GM04504 (cell line): ENCODE measurements around the gene ZNF787.
A peak's percentile ranks its signal among the peaks of the same experiment; 100 is the strongest.

Source experiments
- DNase-seq: peaks from one replicate; pipeline ENCODE4 v3.0.0-alpha.2; 2012; ENCODE audit warnings: low read depth

ZNF787 gene

DNA sequence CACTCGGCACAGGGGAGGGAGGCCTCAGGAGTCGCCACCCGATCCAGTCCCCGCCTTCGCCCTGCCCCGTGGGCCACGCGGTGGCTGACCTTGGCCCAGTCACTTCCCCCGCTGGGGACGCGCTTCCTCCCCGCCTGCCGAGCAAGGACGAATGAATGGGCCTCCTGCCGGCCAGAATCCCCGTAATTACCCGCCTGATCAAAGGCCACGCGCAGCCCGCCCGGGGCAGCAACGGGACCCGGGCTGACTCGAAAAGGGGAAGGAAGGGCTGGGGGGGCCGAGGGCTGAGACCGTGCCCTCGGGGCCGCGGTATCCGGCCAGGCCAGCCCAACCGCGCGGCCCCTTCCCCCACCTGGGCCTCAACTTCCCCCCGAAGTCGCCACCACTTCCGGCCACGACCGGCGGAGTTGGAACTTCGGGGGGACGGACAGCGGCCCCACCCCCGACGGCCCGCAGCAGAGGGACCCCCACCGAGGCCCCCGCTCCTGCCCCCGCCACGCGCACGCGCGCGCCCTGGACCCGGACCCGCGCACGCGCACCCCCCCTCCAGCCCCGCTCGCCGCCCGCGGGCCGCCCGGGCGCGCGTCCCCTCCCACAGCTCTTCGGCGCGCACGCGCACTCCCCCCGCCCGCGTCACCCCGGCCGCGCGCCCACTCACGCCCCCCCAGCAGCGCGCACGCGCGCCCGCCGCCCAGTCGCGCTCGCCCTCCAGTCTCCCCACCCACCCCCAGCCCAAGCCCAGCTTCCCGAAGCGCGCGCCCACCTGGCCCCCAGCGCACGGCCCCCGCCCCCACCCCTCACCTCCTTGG is 520 bp downstream of the ZNF787 start:
- DNase-seq = peak; percentile 51

DNA sequence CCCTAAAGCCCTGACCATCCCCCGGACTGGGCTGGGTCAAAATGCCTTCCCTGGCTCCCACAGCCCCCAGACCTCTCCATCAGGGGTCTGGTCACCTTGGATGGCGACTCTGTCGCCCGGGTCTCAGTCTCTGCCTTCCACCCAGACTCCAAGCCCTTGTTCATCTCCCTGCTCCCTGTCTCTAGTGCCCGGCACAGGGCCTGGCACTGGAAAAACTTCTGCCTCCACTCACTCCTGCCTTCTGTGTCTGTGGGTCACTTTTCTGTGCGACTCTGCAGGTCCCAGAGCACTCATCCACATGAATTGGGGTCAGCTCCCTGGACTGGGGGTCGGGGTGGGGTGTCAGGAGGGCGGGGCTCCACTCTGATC is 1.1 kb downstream of the ZNF787 start:
- DNase-seq = no peak

DNA sequence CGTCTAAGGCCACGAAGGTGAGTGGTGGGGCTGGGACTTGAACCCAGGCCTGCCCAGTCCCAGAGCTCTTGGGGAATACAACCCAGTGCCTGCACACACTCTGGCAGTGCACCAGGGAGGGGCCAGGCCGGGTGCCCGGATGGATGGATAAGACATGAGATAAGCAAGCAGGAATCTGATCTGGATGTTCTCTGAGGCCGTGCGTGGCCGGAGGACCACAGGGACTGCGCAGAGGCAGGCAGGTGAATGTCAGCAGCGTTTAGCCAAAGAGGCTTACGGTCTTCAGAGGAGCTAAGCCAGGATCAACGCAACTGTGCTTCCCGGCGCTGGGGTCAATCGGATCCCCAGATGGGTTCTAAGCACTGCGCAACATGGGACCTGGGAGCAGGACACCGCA is 1.5 kb downstream of the ZNF787 start:
- no peak for DNase-seq

DNA sequence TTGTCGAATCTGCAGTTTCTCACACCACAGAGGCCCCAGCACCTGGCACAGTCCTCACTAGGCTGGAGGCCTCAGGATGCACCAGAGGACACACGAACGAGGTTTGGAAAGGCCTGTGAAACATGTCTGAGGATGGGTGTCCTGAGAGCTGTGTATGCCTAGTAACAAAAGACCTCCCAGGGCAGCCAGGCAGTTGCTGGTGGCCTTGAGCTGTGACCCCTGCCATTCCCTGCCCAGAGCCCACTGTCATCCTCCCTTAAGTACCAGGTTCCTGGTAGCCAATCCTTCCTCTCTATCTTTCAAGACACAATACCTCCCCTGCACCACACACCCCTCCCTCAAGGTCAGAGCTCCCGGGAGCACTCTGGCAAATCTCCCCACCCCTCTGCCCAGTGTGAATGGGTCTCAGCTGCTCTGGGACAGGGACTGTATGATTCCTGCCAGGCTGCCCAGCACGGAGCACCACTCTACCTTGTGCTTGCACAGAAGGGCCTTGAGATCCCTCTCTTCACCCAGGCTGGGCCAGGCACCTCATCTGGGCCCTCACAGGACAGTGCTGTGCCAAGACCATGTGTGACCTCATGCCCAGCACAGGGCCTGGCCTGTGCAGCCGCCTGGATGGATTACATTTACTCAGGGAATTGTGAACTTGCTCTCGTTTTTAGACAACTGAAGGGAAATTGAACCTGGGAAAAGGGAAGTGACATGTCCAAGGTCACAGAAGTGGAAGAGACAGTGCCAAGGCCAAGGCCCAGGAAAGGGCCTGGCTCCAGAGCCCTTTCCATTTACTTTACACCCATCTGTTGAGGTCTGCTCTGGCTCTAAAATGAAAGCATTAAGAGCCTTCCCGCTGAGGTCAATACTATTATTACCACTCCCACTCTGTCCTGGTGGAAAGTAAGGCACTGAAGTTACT is 2.2 kb downstream of the ZNF787 start:
- no peak for DNase-seq

DNA sequence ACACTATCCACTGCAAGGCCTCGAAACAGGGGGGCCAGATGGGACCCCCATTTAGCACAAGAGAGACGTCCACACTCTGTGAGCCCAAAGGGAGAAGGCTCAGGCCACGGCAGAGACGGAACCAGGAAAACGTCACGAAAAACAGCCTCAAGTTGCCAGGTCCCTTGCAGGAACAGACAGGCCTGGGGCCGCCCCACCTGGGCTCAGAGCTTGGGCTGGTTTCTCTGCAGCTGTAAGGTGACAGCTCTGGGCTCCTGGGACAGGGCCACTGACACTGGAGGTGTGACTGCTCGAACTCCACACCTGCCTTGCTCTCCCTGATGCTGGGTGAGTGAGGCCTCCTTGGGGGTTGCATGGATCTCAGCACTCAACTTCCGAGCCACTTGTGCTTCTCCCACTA is 3.2 kb downstream of the ZNF787 start:
- DNase-seq = no peak

DNA sequence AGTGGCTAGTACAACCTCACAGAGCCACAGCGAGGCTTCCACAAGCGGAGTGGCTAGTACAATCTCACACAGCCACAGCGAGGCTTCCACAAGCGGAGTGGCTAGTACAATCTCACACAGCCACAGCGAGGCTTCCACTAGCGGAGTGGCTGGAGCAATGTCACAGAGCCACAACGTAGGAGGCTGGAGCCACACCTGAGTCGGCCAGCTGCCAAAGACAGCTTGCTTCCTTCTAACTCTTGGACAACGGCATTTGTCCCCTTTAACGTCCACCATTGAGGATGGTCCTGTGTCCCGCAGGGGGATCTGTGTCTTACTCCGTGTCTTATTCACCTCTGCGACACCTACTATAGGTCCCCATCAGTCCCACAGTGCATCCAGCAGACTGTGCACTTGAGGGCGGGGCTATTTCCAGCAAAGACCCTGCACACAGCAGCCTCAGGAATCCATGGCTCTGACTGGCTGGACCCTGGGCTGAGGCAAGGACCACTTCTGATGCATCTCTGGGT is 3.7 kb downstream of the ZNF787 start:
- no peak for DNase-seq

DNA sequence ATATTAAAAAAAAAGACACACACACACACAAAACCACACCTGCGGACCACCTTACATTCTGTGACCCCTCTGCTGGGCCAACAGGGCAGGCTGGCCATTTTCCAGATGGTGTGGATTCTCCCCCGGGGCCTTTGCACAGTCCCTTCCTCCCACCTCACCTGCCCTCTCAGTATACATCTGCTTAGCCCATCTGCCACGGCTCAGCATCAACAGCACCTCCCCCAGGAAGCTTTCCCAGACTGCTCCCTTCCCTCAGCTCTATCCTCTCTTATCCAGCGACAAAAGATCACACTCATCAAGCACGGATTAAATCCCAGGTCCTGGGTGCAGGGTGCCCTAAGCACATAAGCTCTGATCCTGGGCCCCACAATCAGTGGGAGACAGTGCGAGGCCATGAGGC is 4.5 kb downstream of the ZNF787 start:
- no peak for DNase-seq

DNA sequence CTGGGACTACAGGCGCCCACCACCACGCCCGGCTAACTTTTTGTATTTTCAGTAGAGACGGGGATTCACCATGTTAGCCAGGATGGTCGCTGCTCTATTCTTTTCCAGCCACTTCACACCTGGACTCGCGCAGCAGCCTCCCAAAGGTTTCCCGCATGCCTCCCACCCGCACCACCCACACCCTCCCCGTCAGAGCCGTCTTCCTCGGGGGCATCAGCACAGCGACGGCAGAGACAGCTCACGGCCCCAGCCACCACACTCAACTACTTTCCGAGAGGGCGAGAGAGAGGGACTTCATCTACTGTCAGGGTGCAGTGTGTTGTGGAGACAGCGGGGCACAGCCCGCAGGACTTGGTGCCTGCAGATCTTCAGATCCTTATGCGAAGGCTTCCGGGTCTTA is 5.6 kb downstream of the ZNF787 start:
- DNase-seq = no peak

DNA sequence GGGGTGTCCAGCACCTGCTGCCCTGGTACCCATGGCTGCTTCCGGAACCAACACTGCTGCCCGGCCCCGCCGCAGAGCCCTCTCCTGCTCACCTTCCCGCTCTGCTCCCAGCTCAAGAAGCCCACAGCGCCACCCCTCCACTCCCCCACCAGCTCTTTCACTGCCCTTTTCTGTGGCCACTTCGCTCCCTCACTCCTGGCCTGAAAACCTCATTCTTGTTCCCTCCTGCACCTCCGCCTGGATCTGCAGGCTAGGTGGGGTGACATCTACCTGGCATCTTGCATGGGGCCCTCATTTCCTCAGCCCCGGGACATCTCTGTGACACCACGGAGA is 6.4 kb downstream of the ZNF787 start:
- no peak for DNase-seq

DNA sequence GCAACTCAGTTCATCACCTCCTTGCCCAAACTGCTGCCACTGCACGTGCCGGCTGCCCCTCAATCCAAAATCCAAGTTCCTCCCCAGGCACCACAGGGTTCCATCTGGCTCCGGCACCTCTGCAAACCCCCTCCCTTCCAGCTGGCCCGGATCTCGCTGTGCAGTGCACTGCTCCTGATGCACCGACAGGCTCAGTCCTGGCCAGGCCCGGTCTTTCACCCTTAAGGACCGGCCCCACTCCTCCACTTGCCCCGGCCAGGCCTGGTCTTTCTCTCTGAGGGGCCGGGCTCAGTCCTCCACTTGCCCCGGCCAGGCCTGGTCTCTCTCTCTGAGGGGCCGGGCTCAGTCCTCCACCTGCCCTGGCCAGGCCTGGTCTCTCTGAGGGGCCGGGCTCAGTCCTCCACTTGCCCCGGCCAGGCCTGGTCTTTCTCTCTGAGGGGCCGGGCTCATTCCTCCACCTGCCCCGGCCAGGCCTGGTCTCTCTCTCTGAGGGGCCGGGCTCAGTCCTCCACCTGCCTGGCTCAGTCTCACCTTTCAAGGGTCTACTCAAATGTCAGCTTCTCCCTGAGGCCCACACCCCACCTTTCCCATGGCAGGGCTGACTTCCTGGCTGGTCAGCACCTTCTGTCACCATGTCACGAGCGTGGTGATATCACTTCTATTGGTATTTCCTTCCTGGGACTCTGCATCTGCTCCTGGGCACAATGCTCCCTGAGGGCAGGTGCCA is 6.9 kb downstream of the ZNF787 start:
- no peak for DNase-seq

DNA sequence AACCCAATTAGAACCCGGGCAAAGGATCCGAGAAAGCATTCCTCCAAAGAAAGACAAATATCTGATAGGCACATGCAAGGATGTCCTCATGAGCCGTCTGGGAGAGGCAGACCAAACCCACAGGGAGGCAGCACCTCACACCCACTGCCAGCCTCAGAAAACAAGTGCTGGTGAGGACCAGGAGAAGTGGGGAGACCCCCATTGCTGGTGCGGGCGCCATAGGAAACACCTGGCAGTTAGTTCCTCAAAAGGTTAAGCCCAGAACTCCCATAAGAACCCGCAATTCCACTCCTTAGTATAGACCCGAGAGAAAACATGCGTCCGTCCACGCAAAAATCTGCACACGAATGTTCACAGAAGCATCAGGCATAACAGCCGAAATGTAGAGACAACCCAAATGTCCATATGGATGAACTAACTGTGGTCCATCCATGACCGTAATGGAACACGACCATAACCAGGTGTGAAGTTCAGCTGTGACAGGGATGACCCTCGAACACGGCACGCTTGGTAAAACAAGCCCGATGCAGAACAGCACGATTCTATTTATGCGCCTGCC is 7.9 kb downstream of the ZNF787 start:
- no peak for DNase-seq

DNA sequence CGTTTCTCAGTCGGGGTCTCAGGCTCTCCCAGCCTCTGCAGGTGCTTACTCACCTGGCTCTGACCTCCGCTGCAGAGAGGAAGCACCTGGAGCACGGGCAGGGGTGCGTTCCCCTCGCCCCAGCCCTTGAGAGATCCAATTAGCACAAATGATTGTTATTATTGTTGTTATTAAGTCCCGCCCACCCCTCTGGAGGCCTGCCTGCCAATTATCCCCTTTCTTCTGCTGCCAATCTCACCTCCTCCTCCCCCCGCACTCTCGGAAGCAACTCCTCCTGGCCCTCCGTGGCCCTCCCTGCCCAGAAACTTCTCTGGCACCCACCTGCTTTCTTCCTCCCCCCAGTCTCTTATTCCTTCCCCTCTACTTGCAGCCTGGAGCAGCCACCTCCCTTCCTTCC is 8.8 kb downstream of the ZNF787 start:
- DNase-seq = no peak

DNA sequence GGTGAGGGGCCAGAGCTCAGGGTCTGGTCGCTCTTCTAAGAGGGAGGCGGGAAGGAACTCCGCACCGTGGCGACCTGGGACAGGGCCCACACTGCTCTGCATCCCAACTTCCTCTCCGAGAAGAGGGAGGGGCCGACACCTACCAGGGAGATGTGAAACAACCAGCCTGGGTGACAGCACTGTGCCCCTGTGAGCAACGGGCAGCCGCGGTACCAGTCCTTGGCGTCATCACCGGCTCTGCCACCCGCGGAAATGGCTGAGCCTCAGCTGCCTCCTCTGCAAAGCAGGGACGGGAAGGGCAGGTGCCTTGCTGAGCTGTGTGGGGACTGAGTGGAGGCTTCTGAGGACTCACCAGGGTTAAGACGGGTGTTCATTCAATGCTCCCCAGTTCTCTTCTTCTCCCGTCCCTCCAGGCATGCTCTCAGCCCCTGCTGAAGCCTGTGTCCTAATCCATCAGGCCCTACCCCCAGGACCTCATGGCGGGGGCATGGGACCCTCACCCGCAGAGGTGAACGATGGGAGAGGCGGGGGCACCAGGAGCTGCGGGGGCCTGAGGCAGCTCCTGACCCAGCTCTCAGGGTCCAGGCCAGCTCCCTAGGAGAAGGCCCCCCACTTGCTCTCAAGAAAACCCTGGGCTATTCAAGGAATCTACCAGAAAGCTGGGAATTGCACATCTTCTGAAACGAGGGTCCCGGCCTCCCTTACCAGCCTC is 9.3 kb downstream of the ZNF787 start:
- DNase-seq = no peak

DNA sequence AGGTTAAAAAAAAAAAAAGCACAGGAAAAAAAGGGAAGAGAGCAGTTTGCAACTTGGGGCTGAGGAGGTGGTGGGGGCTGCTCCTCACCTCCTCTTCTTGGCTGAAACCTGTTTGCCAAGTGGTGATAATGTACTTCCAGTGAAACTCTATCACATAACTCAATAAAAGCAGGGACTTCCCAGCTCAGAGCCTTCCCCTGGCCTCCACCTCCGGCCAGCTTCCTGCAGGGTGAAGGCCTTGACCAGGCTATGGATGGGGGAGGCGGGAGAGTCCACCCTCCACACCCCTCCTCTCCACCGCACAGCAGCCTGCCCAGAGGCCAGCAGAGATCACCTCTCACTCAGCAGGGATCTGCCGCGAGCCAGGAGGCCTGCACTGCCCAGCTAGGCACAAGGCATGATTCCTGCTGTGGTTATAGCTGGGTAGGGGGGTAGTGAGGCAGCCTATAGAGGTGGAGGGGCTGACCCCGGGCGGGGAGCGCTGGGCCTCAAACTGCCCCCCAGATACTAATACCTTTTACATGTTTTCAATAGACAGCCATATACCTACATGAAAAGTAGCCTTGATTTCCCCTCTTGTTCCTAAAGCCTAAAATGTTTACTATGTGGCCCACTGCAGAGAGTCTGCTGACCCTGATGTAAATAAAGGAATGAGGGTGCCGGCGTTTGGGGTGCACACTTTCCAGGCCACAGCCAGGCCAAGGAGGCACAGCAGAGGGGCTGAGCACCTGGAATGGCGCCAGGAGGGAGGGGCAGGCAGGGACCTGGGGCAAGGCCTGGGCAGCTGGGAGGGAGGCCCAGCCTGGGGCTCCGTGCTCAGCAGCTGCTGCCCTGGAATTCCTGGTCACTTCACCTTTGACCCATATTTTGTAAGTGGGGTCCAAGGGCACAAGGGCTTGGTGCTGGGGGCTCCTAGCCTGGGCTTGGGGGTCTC is 10.3 kb downstream of the ZNF787 start:
- DNase-seq = no peak

DNA sequence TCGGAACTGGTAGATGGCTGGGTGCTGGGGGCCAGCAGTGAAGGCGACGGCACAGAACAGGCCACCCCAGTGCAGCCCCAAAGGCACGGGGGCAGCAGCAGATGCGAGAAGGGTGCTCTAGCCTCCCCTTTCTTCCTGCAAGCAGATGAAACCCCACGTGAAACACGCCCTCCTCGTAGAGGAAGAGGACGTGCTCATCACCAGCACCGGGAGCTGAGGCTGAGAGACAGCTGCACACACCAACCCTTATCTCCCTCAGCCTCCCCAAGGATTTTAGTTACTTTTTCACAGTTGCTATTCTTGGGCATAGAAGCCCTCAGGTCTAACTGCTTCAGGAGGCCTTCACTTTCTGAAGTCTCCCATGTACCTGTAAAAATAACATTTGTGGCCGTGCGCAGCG is 11.9 kb downstream of the ZNF787 start:
- DNase-seq = no peak

DNA sequence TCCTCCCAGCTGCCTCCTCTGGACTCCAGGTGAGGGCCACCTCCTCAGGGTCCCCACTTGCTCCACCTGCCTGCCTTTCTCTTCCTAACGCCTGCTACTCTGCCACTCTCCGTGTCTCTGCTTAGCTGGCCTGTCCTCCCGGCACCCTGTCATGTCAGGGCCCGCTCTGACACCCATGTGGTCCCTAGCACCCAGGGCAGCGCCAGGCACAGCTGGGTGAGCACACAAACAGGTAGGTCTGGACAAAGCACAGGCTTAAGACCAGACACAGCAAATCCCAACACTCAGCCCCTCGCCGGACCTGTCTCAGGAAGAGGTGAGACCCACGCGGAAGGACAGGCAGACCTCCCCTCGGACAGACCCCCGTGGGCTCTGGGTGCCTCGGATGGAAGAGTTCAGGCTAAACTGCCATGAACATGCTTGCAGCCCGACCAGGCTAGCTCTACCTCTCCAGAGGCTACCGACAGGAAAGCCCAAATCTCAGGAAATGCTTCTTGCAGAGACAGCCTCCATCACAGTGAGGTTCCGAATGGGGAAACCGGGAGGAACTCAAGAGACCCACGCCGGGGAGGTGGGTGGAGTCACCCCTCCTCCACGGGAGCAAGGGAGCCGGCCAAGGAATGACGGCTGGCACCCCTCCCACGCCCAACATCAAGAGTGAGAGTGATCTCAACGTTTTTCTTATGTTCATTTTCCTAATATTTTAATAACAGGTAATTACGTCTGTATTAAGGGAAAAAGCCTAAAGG is 12.5 kb downstream of the ZNF787 start:
- no peak for DNase-seq

DNA sequence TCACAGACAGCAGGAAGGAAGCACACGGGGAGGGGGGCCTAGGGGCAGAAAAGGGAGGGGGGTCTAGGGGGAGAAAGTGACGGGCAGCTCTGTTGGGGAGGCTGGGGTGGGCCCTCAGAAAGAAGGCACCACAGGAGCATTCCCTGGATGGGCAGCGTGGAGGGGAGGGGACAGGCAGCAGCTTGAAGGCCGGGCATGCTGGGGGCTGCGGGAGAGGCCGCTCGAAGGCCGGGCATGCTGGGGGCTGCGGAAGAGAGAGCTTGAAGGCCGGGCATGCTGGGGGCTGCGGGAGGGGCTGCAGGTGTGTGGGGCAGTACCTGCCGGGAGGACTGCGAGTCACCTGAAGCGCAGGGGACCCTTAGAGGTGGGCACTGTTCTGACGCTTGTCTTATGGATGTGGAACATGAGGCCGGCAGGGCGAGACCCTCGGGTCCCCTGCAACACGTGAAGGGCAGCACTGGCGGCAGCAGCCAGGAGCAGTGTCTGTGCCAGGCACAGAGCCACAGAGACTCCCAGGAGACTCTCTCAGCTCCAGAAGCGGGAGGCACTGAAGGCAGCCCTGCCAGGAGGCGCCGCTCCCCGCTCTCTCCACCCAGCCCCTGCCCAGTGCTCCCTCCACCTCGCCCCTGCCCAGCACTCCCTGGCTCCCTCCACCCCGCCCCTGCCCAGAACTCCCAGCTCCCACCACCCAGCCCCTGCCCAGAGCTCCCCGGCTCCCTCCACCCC is 13.3 kb downstream of the ZNF787 start:
- no peak for DNase-seq

DNA sequence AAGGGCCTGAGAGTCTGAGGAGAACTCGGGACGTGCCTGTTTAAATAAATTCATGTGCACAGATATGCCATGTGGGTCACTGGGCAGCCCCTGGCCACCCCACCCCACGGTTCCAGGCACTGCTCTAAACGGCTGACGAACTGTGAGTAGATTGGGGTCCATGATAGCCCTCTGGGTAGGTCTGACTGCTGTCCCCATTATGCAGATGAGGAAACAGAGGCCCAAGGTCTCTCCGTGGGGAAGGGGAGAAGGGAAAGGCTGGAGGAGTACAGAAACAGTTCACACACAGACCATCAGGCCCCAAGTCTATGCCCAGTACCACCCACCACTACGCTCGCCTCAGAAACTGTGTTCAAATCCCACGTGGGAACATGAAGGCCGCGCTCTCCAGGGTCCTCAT is 14.1 kb downstream of the ZNF787 start:
- no peak for DNase-seq

DNA sequence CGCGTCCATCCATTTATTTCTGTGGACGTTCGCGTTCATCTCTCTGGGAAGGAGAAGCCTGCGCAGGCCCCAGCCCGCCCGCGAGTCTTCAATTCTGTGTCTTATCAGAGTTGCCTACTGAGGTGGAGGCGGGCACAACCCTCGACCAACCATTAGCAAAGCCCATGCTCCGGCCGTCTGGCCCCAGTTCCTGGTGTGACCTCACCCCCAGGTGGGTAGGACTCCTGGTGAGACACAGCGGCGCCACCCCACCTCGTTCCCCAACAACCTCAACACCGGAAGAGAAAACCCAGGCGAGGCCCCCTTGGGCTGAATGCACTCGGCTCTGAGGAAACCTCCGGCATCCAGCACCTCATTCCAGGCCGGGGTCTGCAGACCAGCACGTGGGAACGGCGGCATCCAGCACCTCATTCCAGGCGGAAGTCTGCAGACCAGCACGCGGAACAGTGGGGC is 14.7 kb downstream of the ZNF787 start:
- no peak for DNase-seq
